Keratinocyte (primary cell): ENCODE measurements around the gene TRPT1. TPM values are rescaled to one million over a fixed set of nuclear protein-coding genes. Genes with fewer than 3 reads are reported as not detected.

Experiments
- DNase-seq: peaks from one replicate; pipeline ENCODE4 v3.0.0-alpha.2; 2011; ENCODE audit warnings: low read depth, missing footprints, low spot score
- FAIRE-seq: peaks from 2 replicates; lab custom pipeline; 2011; peaks lifted over from hg19 to GRCh38; lab: Jason Lieb, UNC
- H2AFZ ChIP-seq: 2 replicates; pipeline ENCODE4 v1.6.0; 2012; ENCODE audit warnings: low read length, control low read depth, inconsistent platforms; ENCODE audit not compliant: control insufficient read depth
- H3K27ac ChIP-seq: 2 replicates; pipeline ENCODE4 v1.5.1; 2011; ENCODE audit warnings: low read length; ENCODE audit not compliant: control insufficient read depth, insufficient read depth
- H3K27me3 ChIP-seq: 3 replicates; pipeline ENCODE4 v1.6.0; 2011; ENCODE audit warnings: low read length; ENCODE audit not compliant: control insufficient read depth, insufficient read depth; ENCODE audit errors: extremely low read depth
- H3K36me3 ChIP-seq, 2 experiments: 2 replicates in 1 of 2; 3 replicates in 1 of 2; pipeline ENCODE4 v1.5.1; 2011; ENCODE audit warnings: low read length in 2 of 2, mild to moderate bottlenecking in 1 of 2; ENCODE audit not compliant: control insufficient read depth in 2 of 2, insufficient read depth in 2 of 2; ENCODE audit errors: extremely low read depth in 1 of 2
- H3K4me1 ChIP-seq: 3 replicates; pipeline ENCODE4 v1.5.1; 2011; ENCODE audit warnings: low read length; ENCODE audit not compliant: control insufficient read depth, insufficient read depth; ENCODE audit errors: extremely low read depth
- H3K4me2 ChIP-seq: 3 replicates; pipeline ENCODE4 v1.6.0; 2011; ENCODE audit warnings: low read depth, low read length; ENCODE audit not compliant: control insufficient read depth, insufficient read depth; ENCODE audit errors: extremely low read depth
- H3K4me3 ChIP-seq, 3 experiments: fragments of 200-600 bp in 1 of 3; sonication (generic) in 1 of 3; 2 replicates in 2 of 3; 3 replicates in 1 of 3; pipeline ENCODE4 v1.5.1; 2011 to 2016; ENCODE audit warnings: low read length in 3 of 3, mild to moderate bottlenecking in 3 of 3, control low read depth in 2 of 3, inconsistent platforms in 1 of 3, low read depth in 1 of 3, mixed read lengths in 1 of 3, mixed run types in 1 of 3, moderate library complexity in 1 of 3; ENCODE audit not compliant: control insufficient read depth in 2 of 3, insufficient read depth in 2 of 3; ENCODE audit errors: extremely low read depth in 1 of 3
- H3K79me2 ChIP-seq: 2 replicates; pipeline ENCODE4 v1.6.0; 2012; ENCODE audit warnings: low read length; ENCODE audit not compliant: control insufficient read depth, insufficient read depth
- H3K9ac ChIP-seq: 3 replicates; pipeline ENCODE4 v1.6.0; 2011; ENCODE audit warnings: low read length; ENCODE audit not compliant: control insufficient read depth, insufficient read depth; ENCODE audit errors: extremely low read depth
- H3K9me1 ChIP-seq: 3 replicates; pipeline ENCODE4 v1.6.0; 2011; ENCODE audit warnings: low read length; ENCODE audit not compliant: control insufficient read depth, insufficient read depth; ENCODE audit errors: extremely low read depth
- H3K9me3 ChIP-seq: 2 replicates; pipeline ENCODE4 v1.5.1; 2012; ENCODE audit warnings: low read depth, low read length; ENCODE audit not compliant: control insufficient read depth
- H4K20me1 ChIP-seq: 3 replicates; pipeline ENCODE4 v1.6.0; 2011; ENCODE audit warnings: low read length; ENCODE audit not compliant: control insufficient read depth, insufficient read depth; ENCODE audit errors: extremely low read depth
- CTCF ChIP-seq, 3 experiments: IDR thresholded peaks in 1 of 3; conservative IDR thresholded peaks in 1 of 3; optimal IDR thresholded peaks in 1 of 3; 2 replicates in 2 of 3; 3 replicates in 1 of 3; pipeline versions ENCODE3 to v1.5.1; 2011; ENCODE audit warnings: low read length in 3 of 3, mild to moderate bottlenecking in 3 of 3, moderate library complexity in 2 of 3, control low read depth in 1 of 3, inconsistent platforms in 1 of 3; ENCODE audit not compliant: insufficient read depth in 2 of 3; ENCODE audit errors: extremely low read depth in 1 of 3
- EZH2 ChIP-seq: IDR thresholded peaks from one replicate; pipeline ENCODE4 v1.6.1; 2012; ENCODE audit warnings: inconsistent platforms, mild to moderate bottlenecking, low read length, moderate library complexity
- dilution Hi-C: fragments of 300-500 bp; cut with MboI; formaldehyde crosslinking; loops from one replicate; pipeline ENCODE4 v1.7.0; 2020; ENCODE audit warnings: low sequenced_read_pairs; ENCODE audit not compliant: extremely low pct_ligation_motif_present
- polyA plus RNA-seq, 5 experiments: library from polyadenylated mRNA; depleted of rRNA in 3 of 5; stranded (reverse) in 3 of 5; stranded (forward) in 1 of 5; unstranded in 1 of 5; fragments of >200 nt; gene quantifications; 1 replicate in 1 of 5; 2 replicates in 3 of 5; 3 replicates in 1 of 5; pipeline versions ENCODE4 v1.2.1 to v1.2.3, GENCODE V29; 2011 to 2012; ENCODE audit warnings: missing spikeins in 2 of 5, low read depth in 1 of 5, low replicate concordance in 1 of 5

Gene TRPT1
- polyA plus RNA-seq, 1 donor (not counting 4 experiments of a cell fraction or from before 2014, with no cell fraction given) = 15.5 TPM

GRCh38 chr11:64251016-64251752, 25.2 kb upstream of the TRPT1 start, which contains the start of gene PLCB3:
TSS of gene PLCB3 (plus strand) at chr11:64251530. CDS start at chr11:64251650, 120 bp downstream.
- TF ChIP-seq EZH2 = no peak
- peak in 2 of 3 experiments; percentile 42 to 62 for TF ChIP-seq CTCF (optimal IDR thresholded peaks at IDR 0.05 in 1 of 3, IDR thresholded peaks at IDR 0.05 in 1 of 3, conservative IDR thresholded peaks at IDR 0.05 in 1 of 3; ENCODE audit: extremely low read depth in 1 of 3, insufficient read depth in 2 of 3, low read length in 3 of 3)
- Histone ChIP-seq H3K4me3 (peak within 1 kb of the TSS; percentile 77 to 96 (median 96)), H3K9me3 (no peaks in the 10 kb centered on the region), H3K27me3 (no peaks in the 10 kb centered on the region), H3K9me1 (no peaks in the 10 kb centered on the region), H3K36me3 (peaks cover 14 to 24% of the 10 kb centered on the region in 2 experiments), H2AFZ (peak within 1 kb of the TSS; percentile 71), H3K79me2 (peaks cover 36% of the 10 kb centered on the region), H3K4me1 (peaks cover 22% of the 10 kb centered on the region), H3K27ac (peak within 1 kb of the TSS; percentile 61), H3K4me2 (peak within 1 kb of the TSS; percentile 87), H4K20me1 (peaks cover 8% of the 10 kb centered on the region), H3K9ac (peak within 1 kb of the TSS; percentile 90)
- dilution Hi-C loops = no loop called here
- DNase-seq = no peak
- no peak for FAIRE-seq

GRCh38 chr11:64250415-64251015, 24.5 kb upstream of the TRPT1 start:
- Histone ChIP-seq H3K27ac (no peak overlapping the region), H4K20me1 (peaks cover 8% of the 10 kb centered on the region), H3K4me3 (peak overlapping the region; percentile 71 to 77 (median 76)), H3K4me1 (peaks cover 21% of the 10 kb centered on the region), H2AFZ (no peak overlapping the region), H3K9me3 (no peaks in the 10 kb centered on the region), H3K36me3 (peaks cover 9 to 18% of the 10 kb centered on the region in 2 experiments), H3K79me2 (peaks cover 42% of the 10 kb centered on the region), H3K9me1 (no peaks in the 10 kb centered on the region), H3K9ac (peak overlapping the region; percentile 63), H3K4me2 (peak overlapping the region; percentile 85), H3K27me3 (no peaks in the 10 kb centered on the region)
- no peak for TF ChIP-seq CTCF (optimal IDR thresholded peaks at IDR 0.05 in 1 of 3, IDR thresholded peaks at IDR 0.05 in 1 of 3, conservative IDR thresholded peaks at IDR 0.05 in 1 of 3; ENCODE audit: extremely low read depth in 1 of 3, insufficient read depth in 2 of 3, low read length in 3 of 3)
- no peak for TF ChIP-seq EZH2
- no peak for DNase-seq
- no peak for FAIRE-seq
- dilution Hi-C loops = no loop called here
